NCI-H2196 treated with DMSO at 0.1 percent for 48 hours (cell line): ENCODE results near the gene CD207.

ENCODE experiments used
- DNase-seq: peaks from one replicate; lab custom pipeline; 2025; ENCODE audit not compliant: unreplicated experiment; lab: John Stamatoyannopoulos, UW

The CD207 gene

GRCh38 chr2:70795164-70795995 lies 40.2 kb downstream of the CD207 start:
- no peak for DNase-seq

GRCh38 chr2:70793450-70793849 lies 42.2 kb downstream of the CD207 start:
- DNase-seq: no peak

GRCh38 chr2:70790136-70790828 lies 45.3 kb downstream of the CD207 start, which contains the start of gene FIGLA:
TSS of gene FIGLA (minus strand) at chr2:70790643. CDS start at chr2:70790638, 5 bp downstream.
- DNase-seq: no peak

- peak; percentile 1 for DNase-seq
Measured at GRCh38 chr2:70789304-70790135, 46.1 kb downstream of the CD207 start.

- peak; percentile 1 for DNase-seq
Measured at GRCh38 chr2:70785137-70785911, 50.3 kb downstream of the CD207 start.

- DNase-seq: no peak
Measured at GRCh38 chr2:70784320-70784719, 51.3 kb downstream of the CD207 start.
